ENCODE measurements around the gene MAFG. TPM values are rescaled to one million over a fixed set of nuclear protein-coding genes. Genes with fewer than 3 reads are reported as not detected.

MAFG gene
- total and polyA plus RNA-seq, 2 of the 13 experiments (the other 11 are each of a cell fraction or from before 2014, with no cell fraction given), result 14.5 to 20.0 TPM

GRCh38 chr17:81901167-81902022 lies 26.1 kb downstream of the MAFG start (continued):
- TF ChIP-seq ZNF431 (CRISPR knock-in tag; IDR thresholded peaks at IDR 0.05; ENCODE audit: borderline replicate concordance, low read depth) (no peak), BRCA1 (CRISPR knock-in tag; IDR thresholded peaks at IDR 0.05) (no peak), CC2D1A (CRISPR knock-in tag; IDR thresholded peaks at IDR 0.05) (no peak), ZNF674 (CRISPR knock-in tag; IDR thresholded peaks at IDR 0.05; ENCODE audit: low read depth) (no peak), ZNF354B (CRISPR knock-in tag; IDR thresholded peaks at IDR 0.05) (no peak), ZNF121 (CRISPR knock-in tag; IDR thresholded peaks at IDR 0.05) (no peak), ZIK1 (CRISPR knock-in tag; IDR thresholded peaks at IDR 0.05; ENCODE audit: borderline replicate concordance, low read depth) (no peak), KDM4B (CRISPR knock-in tag; IDR thresholded peaks at IDR 0.05) (no peak), NR2F1 (CRISPR knock-in tag; IDR thresholded peaks at IDR 0.05) (no peak), TBL1XR1 (IDR thresholded peaks at IDR 0.05; ENCODE audit: borderline replicate concordance, low read length, partially characterized antibody) (no peak), ZSCAN30 (CRISPR knock-in tag; IDR thresholded peaks at IDR 0.05) (no peak), ZNF850 (CRISPR knock-in tag; conservative IDR thresholded peaks at IDR 0.05) (no peak), ONECUT2 (CRISPR knock-in tag; IDR thresholded peaks at IDR 0.05) (no peak), NRL (CRISPR knock-in tag; IDR thresholded peaks at IDR 0.05; ENCODE audit: borderline replicate concordance) (no peak), FIP1L1 (IDR thresholded peaks at IDR 0.05; ENCODE audit: borderline replicate concordance, insufficient read depth, low read depth, low read length) (no peak), BCLAF1 (IDR thresholded peaks at IDR 0.05) (no peak), TARDBP (CRISPR knock-in tag; IDR thresholded peaks at IDR 0.05) (no peak), SIX1 (CRISPR knock-in tag; IDR thresholded peaks at IDR 0.05; ENCODE audit: borderline replicate concordance) (no peak), ZNF549 (CRISPR knock-in tag; IDR thresholded peaks at IDR 0.05) (no peak)
- TF ChIP-seq, protein P1, sequence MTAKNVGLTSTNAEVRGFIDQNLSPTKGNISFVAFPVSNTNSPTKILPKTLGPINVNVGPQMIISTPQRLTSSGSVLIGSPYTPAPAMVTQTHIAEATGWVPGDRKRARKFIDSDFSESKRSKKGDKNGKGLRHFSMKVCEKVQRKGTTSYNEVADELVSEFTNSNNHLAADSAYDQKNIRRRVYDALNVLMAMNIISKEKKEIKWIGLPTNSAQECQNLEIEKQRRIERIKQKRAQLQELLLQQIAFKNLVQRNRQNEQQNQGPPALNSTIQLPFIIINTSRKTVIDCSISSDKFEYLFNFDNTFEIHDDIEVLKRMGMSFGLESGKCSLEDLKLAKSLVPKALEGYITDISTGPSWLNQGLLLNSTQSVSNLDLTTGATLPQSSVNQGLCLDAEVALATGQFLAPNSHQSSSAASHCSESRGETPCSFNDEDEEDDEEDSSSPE (CRISPR knock-in tag; IDR thresholded peaks at IDR 0.05), result no peak
- TF ChIP-seq, protein P2, sequence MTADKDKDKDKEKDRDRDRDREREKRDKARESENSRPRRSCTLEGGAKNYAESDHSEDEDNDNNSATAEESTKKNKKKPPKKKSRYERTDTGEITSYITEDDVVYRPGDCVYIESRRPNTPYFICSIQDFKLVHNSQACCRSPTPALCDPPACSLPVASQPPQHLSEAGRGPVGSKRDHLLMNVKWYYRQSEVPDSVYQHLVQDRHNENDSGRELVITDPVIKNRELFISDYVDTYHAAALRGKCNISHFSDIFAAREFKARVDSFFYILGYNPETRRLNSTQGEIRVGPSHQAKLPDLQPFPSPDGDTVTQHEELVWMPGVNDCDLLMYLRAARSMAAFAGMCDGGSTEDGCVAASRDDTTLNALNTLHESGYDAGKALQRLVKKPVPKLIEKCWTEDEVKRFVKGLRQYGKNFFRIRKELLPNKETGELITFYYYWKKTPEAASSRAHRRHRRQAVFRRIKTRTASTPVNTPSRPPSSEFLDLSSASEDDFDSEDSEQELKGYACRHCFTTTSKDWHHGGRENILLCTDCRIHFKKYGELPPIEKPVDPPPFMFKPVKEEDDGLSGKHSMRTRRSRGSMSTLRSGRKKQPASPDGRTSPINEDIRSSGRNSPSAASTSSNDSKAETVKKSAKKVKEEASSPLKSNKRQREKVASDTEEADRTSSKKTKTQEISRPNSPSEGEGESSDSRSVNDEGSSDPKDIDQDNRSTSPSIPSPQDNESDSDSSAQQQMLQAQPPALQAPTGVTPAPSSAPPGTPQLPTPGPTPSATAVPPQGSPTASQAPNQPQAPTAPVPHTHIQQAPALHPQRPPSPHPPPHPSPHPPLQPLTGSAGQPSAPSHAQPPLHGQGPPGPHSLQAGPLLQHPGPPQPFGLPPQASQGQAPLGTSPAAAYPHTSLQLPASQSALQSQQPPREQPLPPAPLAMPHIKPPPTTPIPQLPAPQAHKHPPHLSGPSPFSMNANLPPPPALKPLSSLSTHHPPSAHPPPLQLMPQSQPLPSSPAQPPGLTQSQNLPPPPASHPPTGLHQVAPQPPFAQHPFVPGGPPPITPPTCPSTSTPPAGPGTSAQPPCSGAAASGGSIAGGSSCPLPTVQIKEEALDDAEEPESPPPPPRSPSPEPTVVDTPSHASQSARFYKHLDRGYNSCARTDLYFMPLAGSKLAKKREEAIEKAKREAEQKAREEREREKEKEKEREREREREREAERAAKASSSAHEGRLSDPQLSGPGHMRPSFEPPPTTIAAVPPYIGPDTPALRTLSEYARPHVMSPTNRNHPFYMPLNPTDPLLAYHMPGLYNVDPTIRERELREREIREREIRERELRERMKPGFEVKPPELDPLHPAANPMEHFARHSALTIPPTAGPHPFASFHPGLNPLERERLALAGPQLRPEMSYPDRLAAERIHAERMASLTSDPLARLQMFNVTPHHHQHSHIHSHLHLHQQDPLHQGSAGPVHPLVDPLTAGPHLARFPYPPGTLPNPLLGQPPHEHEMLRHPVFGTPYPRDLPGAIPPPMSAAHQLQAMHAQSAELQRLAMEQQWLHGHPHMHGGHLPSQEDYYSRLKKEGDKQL (CRISPR knock-in tag; IDR thresholded peaks at IDR 0.05; ENCODE audit: low read depth), result no peak

Data from HepG2 (cell line).